Stomach (tissue), 9 donors: ENCODE data around the gene LAMC1. TPM values are rescaled to one million over a fixed set of nuclear protein-coding genes. Genes with fewer than 3 reads are reported as not detected.

Experiments used
- DNase-seq, 2 donors: peaks; one replicate each; pipeline versions ENCODE4 v3.0.0 to v3.0.0-alpha.2; 2013 to 2019
- H3K27ac ChIP-seq, 5 donors: fragments of 200-600 bp in 4 of 5; sonication (generic) in 4 of 5; one replicate each; pipeline ENCODE4 v1.5.1; 2013 to 2019; ENCODE audit warnings: mild to moderate bottlenecking in 1 of 5, moderate library complexity in 1 of 5
- H3K27me3 ChIP-seq, 3 donors: fragments of 200-600 bp; sonication (generic); one replicate each; pipeline ENCODE4 v1.5.1; 2017 to 2019; ENCODE audit warnings: mixed run types in 1 of 3
- H3K36me3 ChIP-seq, 4 donors: fragments of 200-600 bp; sonication (generic); 1 replicate in 3 of 4; 2 replicates in 1 of 4; pipeline ENCODE4 v1.5.1; 2016 to 2019
- H3K4me1 ChIP-seq, 4 donors: fragments of 200-600 bp; sonication (generic); one replicate each; pipeline ENCODE4 v1.5.1; 2016 to 2019
- H3K4me3 ChIP-seq, 4 donors: fragments of 200-600 bp; sonication (generic) in 3 of 4; one replicate each; pipeline ENCODE4 v1.5.1; 2016 to 2019; ENCODE audit warnings: mild to moderate bottlenecking in 1 of 4
- H3K9me3 ChIP-seq, 4 donors: fragments of 200-600 bp; sonication (generic); one replicate each; pipeline ENCODE4 v1.5.1; 2016 to 2019
- CTCF ChIP-seq, 7 experiments: fragments of 450-650 bp in 4 of 7; fragments of 200-600 bp in 3 of 7; sonication (generic) in 3 of 7; IDR thresholded peaks; one replicate each; pipeline ENCODE4 v1.5.1; 2016 to 2019; ENCODE audit warnings: antibody characterized with exemption in 7 of 7, control low read depth in 2 of 7, mild to moderate bottlenecking in 1 of 7
- EP300 ChIP-seq: sonication (generic); formaldehyde crosslinking; IDR thresholded peaks from one replicate; pipeline ENCODE4 v1.6.1; 2017; ENCODE audit warnings: antibody characterized with exemption
- POLR2A ChIP-seq, 4 donors: fragments of 450-650 bp; IDR thresholded peaks; one replicate each; pipeline ENCODE4 v1.6.1; 2016; ENCODE audit warnings: antibody characterized with exemption in 4 of 4, control low read depth in 2 of 4, mild to moderate bottlenecking in 1 of 4, moderate library complexity in 1 of 4
- POLR2AphosphoS5 ChIP-seq, 3 donors: sonication (generic); formaldehyde crosslinking; IDR thresholded peaks; one replicate each; pipeline ENCODE4 v1.6.1; 2016; ENCODE audit warnings: antibody characterized with exemption in 3 of 3
- WGBS, 5 donors: extraction: QIAGEN DNeasy Blood & Tissue Kit in 3 of 5; methylation state at CpG; one replicate each; pipeline versions ENCODE4 v1.1.5 to v1.1.7; 2013 to 2018; 5-methylcytosine and 5-hydroxymethylcytosine counted together
- intact Hi-C: fragments of 100-400 bp; cut with DNase I; formaldehyde crosslinking; loops from one replicate; pipeline ENCODE4 v1.15.1; 2023; ENCODE audit warnings: low total_unique reads
- polyA plus RNA-seq, 3 donors: library from polyadenylated mRNA; stranded (reverse); fragments of 200-250 nt; gene quantifications; one replicate each; pipeline ENCODE4 v1.2.3, GENCODE V29; 2013
- total RNA-seq, 5 donors: library from RNA; depleted of rRNA; stranded (reverse); fragments of >200 nt; gene quantifications; one replicate each; pipeline versions ENCODE4 v1.1.0 to v1.2.3, GENCODE V29; 2014 to 2016
- donor health status: healthy with polysubstance abuse.
- donor health status: Bipolar disorder and iron deficiency.
- donor health status: healthy.

Gene LAMC1
- total and polyA plus RNA-seq, 8 donors: 11.7 to 355 (median 142) TPM

- Histone ChIP-seq H3K36me3 (no peaks in the 10 kb centered on the region), H3K4me3 (no peak overlapping the region), H3K9me3 (no peaks in the 10 kb centered on the region), H3K27ac (peak overlapping the region in 2 of 5 donors; percentile 14 to 74), H3K4me1 (peaks cover 37 to 79% (median 66%) of the 10 kb centered on the region in 4 donors), H3K27me3 (no peaks in the 10 kb centered on the region)
- WGBS, 5 donors: 76 to 90% (median 83%) methylated on average over 3 of the region's 3 CpGs
- DNase-seq: no peak
- no peak for TF ChIP-seq POLR2AphosphoS5 (IDR thresholded peaks at IDR 0.05)
- TF ChIP-seq CTCF (IDR thresholded peaks at IDR 0.05): no peak
- TF ChIP-seq POLR2A (IDR thresholded peaks at IDR 0.05): no peak
- TF ChIP-seq EP300: no peak
- intact Hi-C loops: no loop called here
Measured at GRCh38 chr1:183093066-183093668, 69.9 kb downstream of the LAMC1 start.

- Histone ChIP-seq H3K27ac (peak overlapping the region in 1 of 5 donors; percentile 33), H3K4me1 (peaks cover 44 to 79% (median 66%) of the 10 kb centered on the region in 4 donors), H3K27me3 (no peaks in the 10 kb centered on the region), H3K9me3 (no peaks in the 10 kb centered on the region), H3K36me3 (no peaks in the 10 kb centered on the region), H3K4me3 (no peak overlapping the region)
- no peak for DNase-seq
- WGBS, 5 donors: 77 to 95% (median 86%) methylated on average over 1 of the region's 1 CpG
- no peak for TF ChIP-seq CTCF (IDR thresholded peaks at IDR 0.05)
- no peak for TF ChIP-seq POLR2AphosphoS5 (IDR thresholded peaks at IDR 0.05)
- TF ChIP-seq POLR2A (IDR thresholded peaks at IDR 0.05): no peak
- no peak for TF ChIP-seq EP300
- intact Hi-C loops: no loop called here
Measured at GRCh38 chr1:183093786-183094298, 70.6 kb downstream of the LAMC1 start.

GRCh38 chr1:183094351-183094750 lies 71.1 kb downstream of the LAMC1 start:
- Histone ChIP-seq H3K4me1 (peaks cover 40 to 79% (median 65%) of the 10 kb centered on the region in 4 donors), H3K27me3 (no peaks in the 10 kb centered on the region), H3K36me3 (no peaks in the 10 kb centered on the region), H3K9me3 (no peaks in the 10 kb centered on the region), H3K27ac (peak overlapping the region in 1 of 5 donors; percentile 33), H3K4me3 (no peak overlapping the region)
- TF ChIP-seq POLR2A (IDR thresholded peaks at IDR 0.05) (no peak), CTCF (IDR thresholded peaks at IDR 0.05) (no peak), POLR2AphosphoS5 (IDR thresholded peaks at IDR 0.05) (no peak), EP300 (no peak)
- WGBS, 5 donors: 35 to 73% (median 54%) methylated on average over 2 of the region's 2 CpGs
- DNase-seq: no peak
- intact Hi-C loops: no loop called here

- peak overlapping the region in 4 of 5 donors; percentile 23 to 72 (median 65) for H3K27ac ChIP-seq
- H3K4me1 ChIP-seq: peaks cover 25 to 76% (median 56%) of the 10 kb centered on the region in 4 donors
Measured at GRCh38 chr1:183096351-183096750, 73.1 kb downstream of the LAMC1 start.

More at GRCh38 chr1:183096351-183096750, 73.1 kb downstream of the LAMC1 start:
- intact Hi-C loops: no loop called here
- Histone ChIP-seq H3K4me3 (no peak overlapping the region), H3K9me3 (no peaks in the 10 kb centered on the region), H3K27me3 (no peaks in the 10 kb centered on the region), H3K36me3 (no peaks in the 10 kb centered on the region)
- WGBS, 5 donors: 84 to 95% (median 91%) methylated on average over 2 of the region's 2 CpGs
- no peak for DNase-seq
- TF ChIP-seq EP300: no peak
- no peak for TF ChIP-seq POLR2AphosphoS5 (IDR thresholded peaks at IDR 0.05)
- no peak for TF ChIP-seq POLR2A (IDR thresholded peaks at IDR 0.05)
- no peak for TF ChIP-seq CTCF (IDR thresholded peaks at IDR 0.05)
